Measurements from ENCODE around the gene ZMYM3.

DNA sequence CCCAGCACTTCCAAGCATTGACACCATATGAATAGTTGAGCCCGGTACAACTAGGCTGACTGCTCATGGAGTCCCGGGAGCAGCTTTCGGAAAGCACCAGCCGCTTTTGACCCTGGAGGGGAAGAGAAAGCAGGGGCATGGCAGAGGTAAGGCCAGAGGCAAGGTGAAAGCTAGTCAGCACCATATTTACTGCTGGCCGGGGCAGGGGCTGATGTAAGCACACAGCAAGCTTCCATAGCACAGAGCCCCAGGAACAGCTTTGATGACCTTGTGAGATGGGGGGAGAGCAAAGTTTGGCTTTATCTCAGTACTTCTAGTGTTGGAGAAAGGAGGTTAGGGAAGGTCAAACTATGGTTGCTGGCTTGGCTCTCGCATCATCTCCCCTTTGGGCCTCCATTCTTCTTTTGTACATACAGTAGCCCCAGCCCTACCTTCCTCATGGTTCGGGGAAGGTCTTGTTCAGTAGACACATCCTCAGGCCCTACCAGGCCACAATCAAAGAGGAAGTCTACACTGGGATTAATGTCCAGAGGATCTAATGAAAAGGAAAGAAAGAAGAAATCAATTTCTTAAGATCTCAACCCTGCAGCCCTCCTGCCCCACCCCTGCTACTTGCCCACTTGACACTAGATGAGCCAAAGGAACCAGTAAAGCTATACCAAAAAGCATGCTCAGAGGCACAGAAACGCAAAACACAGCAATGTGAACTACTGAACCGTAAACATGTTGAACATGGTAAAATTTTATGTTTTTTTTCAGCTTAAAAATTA, 9.4 kb downstream of the ZMYM3 start:
- TF ChIP-seq FOXM1 (IDR thresholded peaks at IDR 0.05; ENCODE audit: borderline replicate concordance) (no peak), BHLHE40 (IDR thresholded peaks at IDR 0.05; ENCODE audit: borderline replicate concordance) (no peak), TARDBP (IDR thresholded peaks at IDR 0.05) (no peak), PKNOX1 (IDR thresholded peaks at IDR 0.05) (no peak), SUZ12 (IDR thresholded peaks at IDR 0.05) (no peak), ZNF384 (IDR thresholded peaks at IDR 0.05) (no peak), FOXA1 (IDR thresholded peaks at IDR 0.05) (no peak), SP1 (IDR thresholded peaks at IDR 0.05) (no peak)

Data from HEK293T (cell line).